Cardiac muscle cell (in vitro differentiated cells and primary cell): ENCODE data around the gene FGF12. TPM values are rescaled to one million over a fixed set of nuclear protein-coding genes. Genes with fewer than 3 reads are reported as not detected.
A peak's percentile ranks its signal among the peaks of the same experiment; 100 is the strongest.

Source experiments
- DNase-seq, 2 donors: peaks; one replicate each; pipeline versions ENCODE4 v3.0.0 to v3.0.0-alpha.2; 2010 to 2017; ENCODE audit warnings: low read depth in 1 of 2, low spot score in 1 of 2
- H3K27ac ChIP-seq: fragments of 200-600 bp; sonication (generic); 2 replicates; pipeline ENCODE4 v1.5.1; 2016
- H3K27me3 ChIP-seq: fragments of 200-600 bp; sonication (generic); 2 replicates; pipeline ENCODE4 v1.6.0; 2016; ENCODE audit warnings: control low read depth
- H3K36me3 ChIP-seq: fragments of 200-600 bp; sonication (generic); 2 replicates; pipeline ENCODE4 v1.5.1; 2016; ENCODE audit warnings: control low read depth
- H3K4me1 ChIP-seq: fragments of 200-600 bp; sonication (generic); 2 replicates; pipeline ENCODE4 v1.8.1; 2017; ENCODE audit warnings: low read depth, mild to moderate bottlenecking, mixed run types
- H3K4me3 ChIP-seq: fragments of 200-600 bp; sonication (generic); 2 replicates; pipeline ENCODE4 v1.5.1; 2016; ENCODE audit warnings: mild to moderate bottlenecking
- H3K9me3 ChIP-seq: fragments of 200-600 bp; sonication (generic); 2 replicates; pipeline ENCODE4 v1.5.1; 2017; ENCODE audit warnings: low read depth, mild to moderate bottlenecking, control low read depth
- polyA plus RNA-seq: library from polyadenylated mRNA; unstranded; fragments of >200 nt; fragmentation: Nextera tagmentation; extraction: Ambion mirVana; gene quantifications from 2 replicates; pipeline ENCODE4 v1.2.1, GENCODE V29; 2016
- total RNA-seq: library from RNA; depleted of rRNA; stranded (reverse); fragments of >200 nt; gene quantifications from 2 replicates; pipeline ENCODE4 v1.2.3, GENCODE V29; 2016
- TF ChIP-seq, protein P1 (sequence below): IDR thresholded peaks from 2 replicates; pipeline ENCODE4 v1.5.1; 2012; ENCODE audit warnings: low read depth, mild to moderate bottlenecking, low read length

FGF12 gene
- total and polyA plus RNA-seq, 2 experiments from 2014 or later, result 1.2 to 1.7 TPM

DNA sequence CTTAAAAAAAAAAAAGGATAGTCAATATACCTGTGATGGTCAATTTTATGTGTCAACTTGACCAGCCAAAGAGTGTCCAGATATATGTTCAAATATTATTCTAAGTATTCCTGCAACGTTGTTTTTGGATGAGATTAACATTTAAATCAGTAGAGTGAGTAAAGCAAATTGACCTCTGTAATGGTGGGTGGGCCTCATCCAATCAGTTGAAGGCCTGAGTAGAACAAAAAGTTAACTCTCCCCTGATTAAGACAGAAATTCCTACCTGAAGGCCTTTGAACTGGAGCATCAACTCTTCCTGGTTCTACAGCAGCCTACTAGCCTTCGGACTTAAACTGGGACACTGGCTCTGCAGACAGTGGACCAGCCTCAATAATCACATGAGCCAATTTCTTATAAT is 154.1 kb downstream of the FGF12 start:
- Histone ChIP-seq H3K36me3 (no peaks in the 10 kb centered on the region), H3K27me3 (no peaks in the 10 kb centered on the region), H3K4me3 (no peak overlapping the region), H3K4me1 (no peaks in the 10 kb centered on the region), H3K27ac (no peak overlapping the region), H3K9me3 (no peaks in the 10 kb centered on the region)
- TF ChIP-seq, protein P1, sequence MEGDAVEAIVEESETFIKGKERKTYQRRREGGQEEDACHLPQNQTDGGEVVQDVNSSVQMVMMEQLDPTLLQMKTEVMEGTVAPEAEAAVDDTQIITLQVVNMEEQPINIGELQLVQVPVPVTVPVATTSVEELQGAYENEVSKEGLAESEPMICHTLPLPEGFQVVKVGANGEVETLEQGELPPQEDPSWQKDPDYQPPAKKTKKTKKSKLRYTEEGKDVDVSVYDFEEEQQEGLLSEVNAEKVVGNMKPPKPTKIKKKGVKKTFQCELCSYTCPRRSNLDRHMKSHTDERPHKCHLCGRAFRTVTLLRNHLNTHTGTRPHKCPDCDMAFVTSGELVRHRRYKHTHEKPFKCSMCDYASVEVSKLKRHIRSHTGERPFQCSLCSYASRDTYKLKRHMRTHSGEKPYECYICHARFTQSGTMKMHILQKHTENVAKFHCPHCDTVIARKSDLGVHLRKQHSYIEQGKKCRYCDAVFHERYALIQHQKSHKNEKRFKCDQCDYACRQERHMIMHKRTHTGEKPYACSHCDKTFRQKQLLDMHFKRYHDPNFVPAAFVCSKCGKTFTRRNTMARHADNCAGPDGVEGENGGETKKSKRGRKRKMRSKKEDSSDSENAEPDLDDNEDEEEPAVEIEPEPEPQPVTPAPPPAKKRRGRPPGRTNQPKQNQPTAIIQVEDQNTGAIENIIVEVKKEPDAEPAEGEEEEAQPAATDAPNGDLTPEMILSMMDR, result no peak
- DNase-seq, result no peak

GRCh38 chr3:192570821-192571791 is 156.2 kb downstream of the FGF12 start:
- TF ChIP-seq, protein P1, result no peak
- H3K27ac ChIP-seq, result no peak overlapping the region
- no peak overlapping the region for H3K4me3 ChIP-seq
- no peaks in the 10 kb centered on the region for H3K27me3 ChIP-seq
- no peaks in the 10 kb centered on the region for H3K36me3 ChIP-seq
- H3K4me1 ChIP-seq, result no peaks in the 10 kb centered on the region
- H3K9me3 ChIP-seq, result no peaks in the 10 kb centered on the region
- DNase-seq, result peak in 1 of 2 donors; percentile 53

DNA sequence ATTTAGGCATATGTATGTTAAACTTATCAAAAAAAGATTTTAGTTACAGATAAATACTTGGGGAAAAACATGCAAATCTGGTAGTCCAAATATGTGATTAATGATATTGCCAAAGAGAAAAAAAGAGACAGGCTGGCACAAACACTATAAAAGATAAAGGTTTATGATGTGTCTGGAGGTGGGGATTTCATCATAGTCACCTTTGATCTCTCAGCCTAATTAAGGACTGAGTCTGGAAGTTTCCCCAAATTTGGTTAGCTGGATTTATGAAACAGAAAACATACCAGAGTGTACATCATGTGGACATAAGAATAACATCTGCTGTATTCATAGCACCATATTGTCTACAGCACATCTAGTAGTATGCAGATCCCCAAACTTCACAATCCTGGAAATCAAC is 157.0 kb downstream of the FGF12 start:
- no peak for DNase-seq
- Histone ChIP-seq H3K9me3 (no peaks in the 10 kb centered on the region), H3K27ac (no peak overlapping the region), H3K27me3 (no peaks in the 10 kb centered on the region), H3K4me3 (no peak overlapping the region), H3K4me1 (no peaks in the 10 kb centered on the region), H3K36me3 (no peaks in the 10 kb centered on the region)
- TF ChIP-seq, protein P1, result no peak

DNA sequence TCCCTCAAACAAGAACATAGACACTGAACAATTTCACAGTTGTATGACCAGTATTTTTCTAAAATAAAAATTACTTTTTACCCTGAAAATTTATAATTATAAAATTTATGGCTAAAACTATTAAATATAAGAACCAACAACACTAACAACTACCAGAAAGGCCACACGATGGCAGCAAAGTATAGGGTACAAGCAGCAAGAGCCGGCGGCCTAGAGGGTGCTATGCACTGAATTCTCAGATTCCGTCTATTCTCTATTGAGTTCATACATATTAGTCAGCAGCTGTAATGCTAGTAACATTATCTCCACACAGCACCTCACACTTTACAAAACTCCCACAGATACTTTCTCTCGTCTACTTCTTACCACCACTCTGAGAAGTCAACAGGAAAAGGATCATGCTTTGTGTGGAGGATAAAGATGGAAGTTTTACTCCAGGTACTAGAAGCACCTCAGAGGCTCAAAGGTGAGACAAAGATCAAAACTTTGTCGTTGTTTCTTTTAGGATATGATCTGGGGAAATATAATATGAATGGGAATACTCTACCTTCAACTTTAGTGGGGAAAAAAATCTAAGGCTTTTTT is 160.5 kb downstream of the FGF12 start:
- H3K4me3 ChIP-seq, result no peak overlapping the region
- DNase-seq, result peak; percentile 79 to 92
- TF ChIP-seq, protein P1, result peak; percentile 68
- H3K27me3 ChIP-seq, result no peaks in the 10 kb centered on the region
- H3K27ac ChIP-seq, result no peak overlapping the region
- no peaks in the 10 kb centered on the region for H3K36me3 ChIP-seq
- no peaks in the 10 kb centered on the region for H3K9me3 ChIP-seq
- H3K4me1 ChIP-seq, result no peaks in the 10 kb centered on the region

DNA sequence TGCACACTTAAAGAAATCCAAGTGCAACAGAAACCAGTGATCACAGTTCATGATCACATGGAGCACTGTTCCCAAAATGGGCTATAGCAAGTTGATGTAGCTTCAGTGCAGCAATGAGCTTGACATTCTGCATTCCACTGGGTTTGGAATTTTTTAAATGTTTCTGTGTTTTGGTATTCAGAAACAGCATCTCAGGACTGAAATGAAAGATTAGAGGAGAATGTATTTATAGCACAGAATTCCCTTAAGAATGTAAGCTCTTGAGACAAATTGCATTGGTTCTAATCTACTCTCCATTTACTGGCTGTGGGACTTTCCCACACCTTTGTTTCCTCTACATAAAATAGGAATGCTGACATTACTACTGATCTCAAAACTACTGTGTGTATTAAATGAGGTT is 162.7 kb downstream of the FGF12 start:
- Histone ChIP-seq H3K27me3 (no peaks in the 10 kb centered on the region), H3K36me3 (no peaks in the 10 kb centered on the region), H3K9me3 (no peaks in the 10 kb centered on the region), H3K27ac (no peak overlapping the region), H3K4me3 (no peak overlapping the region), H3K4me1 (no peaks in the 10 kb centered on the region)
- TF ChIP-seq, protein P1, result no peak
- DNase-seq, result peak in 1 of 2 donors; percentile 2
